NCI-H1436 treated with DMSO at 0.1 percent for 48 hours (cell line): Measurements from ENCODE around the gene HDC.

Experiments
- DNase-seq: peaks from one replicate; lab custom pipeline; 2025; lab: John Stamatoyannopoulos, UW

HDC gene

GRCh38 chr15:50224606-50225005 lies 40.9 kb downstream of the HDC start:
- DNase-seq: no peak

DNA sequence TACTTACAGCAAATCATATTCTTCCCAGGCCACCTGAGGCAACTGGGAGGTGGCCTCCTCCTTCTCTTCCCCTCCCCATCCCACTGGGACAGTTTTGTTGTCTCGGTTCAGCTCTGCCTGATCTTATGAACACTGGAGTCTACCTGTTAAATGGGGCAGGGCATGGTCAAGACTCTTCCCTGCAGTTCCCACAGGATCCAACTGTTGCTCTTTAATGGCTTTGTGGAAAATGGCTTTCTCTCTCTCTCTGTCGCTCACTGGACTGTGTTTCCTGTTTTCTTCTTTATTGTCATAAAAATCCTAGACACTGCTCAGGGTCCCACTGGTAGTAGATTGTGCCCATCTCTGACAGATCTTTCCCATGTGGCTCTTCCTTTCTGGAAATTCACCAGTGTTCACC lies 43.3 kb downstream of the HDC start:
- DNase-seq: no peak

GRCh38 chr15:50219820-50220219 lies 45.7 kb downstream of the HDC start:
- DNase-seq: no peak

DNA sequence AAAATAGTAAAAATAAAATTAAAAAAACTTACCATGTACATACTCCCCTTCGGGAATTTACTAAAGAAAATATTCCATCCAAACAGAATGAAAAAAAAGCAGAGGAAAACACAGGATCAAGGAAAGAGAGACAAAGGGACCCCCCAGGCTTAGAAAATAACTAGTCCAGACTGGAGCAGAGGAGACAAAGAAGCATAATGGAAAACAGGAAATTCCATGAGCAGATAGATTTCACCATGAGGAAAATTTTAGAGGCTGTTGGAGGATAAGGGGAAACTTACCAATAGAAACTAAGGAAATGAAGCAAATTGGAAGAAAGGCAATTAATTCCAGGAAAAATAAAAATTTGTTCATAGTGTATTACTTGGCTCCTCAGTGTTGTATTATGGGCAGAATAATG lies 46.8 kb downstream of the HDC start:
- DNase-seq: no peak

GRCh38 chr15:50218291-50218690 lies 47.2 kb downstream of the HDC start:
- DNase-seq: no peak

DNA sequence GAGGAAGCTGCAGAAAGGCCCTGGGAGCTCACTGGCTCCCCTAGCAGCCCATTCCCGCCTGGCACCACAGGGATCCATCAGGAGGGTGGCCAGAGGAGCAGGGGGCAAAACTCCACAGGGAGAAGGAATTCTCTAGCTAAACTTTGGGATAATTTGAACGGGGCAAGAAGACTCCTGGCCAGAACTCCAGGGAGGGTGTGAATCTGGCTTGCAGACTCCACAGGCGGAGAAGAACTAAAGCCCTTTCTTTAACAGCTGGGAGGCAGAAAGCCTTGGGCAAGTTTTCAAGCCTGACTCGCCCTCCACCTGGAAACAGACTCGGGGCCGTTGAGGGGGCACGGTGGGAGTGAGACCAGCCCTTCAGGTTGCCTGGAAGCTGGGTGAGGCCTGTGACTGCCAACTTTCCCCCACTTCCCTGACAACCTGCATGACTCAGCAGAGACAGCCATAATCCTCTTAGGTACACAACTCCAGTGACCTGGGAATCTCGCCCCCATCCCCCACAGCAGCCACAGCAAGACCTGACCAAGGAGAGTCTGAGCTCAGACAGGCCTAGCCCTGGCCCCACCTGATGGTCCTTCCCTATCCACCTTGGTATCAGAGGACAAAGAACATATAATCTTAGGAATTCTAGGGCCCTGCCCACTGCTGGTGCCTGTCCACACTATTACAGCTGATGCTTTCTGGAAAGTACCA lies 54.9 kb downstream of the HDC start:
- no peak for DNase-seq

DNA sequence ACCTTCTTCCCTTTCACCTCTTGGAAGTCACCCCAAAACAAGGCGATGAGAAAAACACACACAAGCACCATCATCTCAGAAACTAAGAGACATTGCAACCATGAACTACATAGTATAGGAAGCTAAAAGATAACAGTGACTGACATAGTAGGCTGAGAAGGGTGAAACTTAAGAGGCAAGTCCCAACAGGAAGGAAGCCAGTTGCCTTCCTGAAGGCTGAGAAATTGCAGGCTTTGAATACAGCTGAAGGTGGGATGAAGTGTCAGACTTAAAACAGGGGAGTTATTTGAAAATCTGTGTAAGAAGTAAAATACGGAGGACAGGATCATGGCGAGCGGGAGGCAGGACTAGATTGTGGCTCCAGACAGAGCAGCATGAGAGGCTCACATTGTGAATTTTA lies 55.7 kb downstream of the HDC start:
- DNase-seq: no peak

DNA sequence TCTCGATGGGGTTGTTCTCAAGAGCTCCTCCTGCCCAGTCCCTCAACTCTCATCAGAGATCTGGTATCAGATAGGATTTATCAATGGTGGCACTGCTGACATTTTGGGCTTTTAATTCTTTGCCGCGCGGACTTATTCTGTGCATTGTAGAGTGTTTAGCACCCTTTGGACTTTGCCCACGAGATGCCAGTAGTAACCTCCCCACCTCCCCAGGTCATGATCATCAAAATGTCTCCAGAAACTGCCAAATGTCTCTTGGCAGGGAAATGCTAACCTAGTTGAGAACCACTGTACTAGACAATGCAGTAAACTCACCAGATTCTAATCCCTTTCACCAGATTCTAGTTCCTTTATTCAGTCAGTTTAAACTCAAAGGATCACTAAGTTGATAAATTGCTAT lies 59.5 kb downstream of the HDC start:
- no peak for DNase-seq

- no peak for DNase-seq
These were observed 63.5 kb downstream of the HDC start for GRCh38 chr15:50202003-50202402.

- DNase-seq: no peak
These were observed 72.5 kb downstream of the HDC start for GRCh38 chr15:50192926-50193620.

- no peak for DNase-seq
These were observed 73.4 kb downstream of the HDC start for GRCh38 chr15:50192164-50192563.
